HAP-1 (cell line): ENCODE data around the gene FMC1.
"Not testable (repeated sequence)": the region's sequence is repeated elsewhere in the genome, so short reads cannot be mapped to it uniquely, and the experiment has no call there.

Source experiments
- DNase-seq, 2 experiments: peaks; one replicate each; pipeline ENCODE4 v3.0.0-alpha.2; 2016 to 2020; ENCODE audit warnings: low spot score in 2 of 2
- H3K27me3 ChIP-seq: fragments of 250-450 bp; sonication (Bioruptor Pico); 2 replicates; pipeline ENCODE4 v1.5.1; 2020; ENCODE audit warnings: low read depth, mild to moderate bottlenecking, moderate library complexity
- H3K36me3 ChIP-seq: fragments of 250-450 bp; sonication (Bioruptor Pico); replicated peaks from 2 replicates; pipeline ENCODE4 v1.5.1; 2020; ENCODE audit warnings: mild to moderate bottlenecking
- H3K4me1 ChIP-seq: fragments of 250-450 bp; sonication (Bioruptor Pico); 2 replicates; pipeline ENCODE4 v1.5.1; 2020; ENCODE audit warnings: mild to moderate bottlenecking
- H3K4me3 ChIP-seq: fragments of 250-450 bp; sonication (Bioruptor Pico); 2 replicates; pipeline ENCODE4 v1.5.1; 2020; ENCODE audit warnings: mild to moderate bottlenecking, moderate library complexity
- H3K9me3 ChIP-seq: fragments of 250-450 bp; sonication (Bioruptor Pico); 2 replicates; pipeline ENCODE4 v1.5.1; 2020; ENCODE audit warnings: mild to moderate bottlenecking, moderate library complexity
- in situ Hi-C: fragments of 300-500 bp; cut with MboI; formaldehyde crosslinking; loops from 3 replicates; pipeline ENCODE4 v1.14.3; 2020; ENCODE audit warnings: low sequenced_read_pairs, inconsistent platforms, mixed read lengths

The FMC1 gene

GRCh38 chr7:139341058-139341775 lies at the start of gene FMC1:
FMC1 (plus strand) TSS chr7:139341337; CDS start chr7:139341385, 48 bp downstream.
- Histone ChIP-seq H3K27me3 (no peaks in the 10 kb centered on the region), H3K9me3 (peaks cover 8% of the 10 kb centered on the region), H3K36me3 (peaks cover 3% of the 10 kb centered on the region), H3K4me3 (peak within 1 kb of the TSS; percentile 69), H3K4me1 (peaks cover 7% of the 10 kb centered on the region; the same call in 1 of the 2 replicates)
- peak; percentile 85 to 95 for DNase-seq
- in situ Hi-C loops = no loop called here

- in situ Hi-C loops = no loop called here
- Histone ChIP-seq H3K9me3 (no peaks in the 10 kb centered on the region), H3K36me3 (no peaks in the 10 kb centered on the region; the same call in 1 of the 2 replicates), H3K27me3 (no peaks in the 10 kb centered on the region), H3K4me3 (no peak overlapping the region), H3K4me1 (peaks cover 3% of the 10 kb centered on the region; the same call in 1 of the 2 replicates)
- DNase-seq = no peak
Measured at GRCh38 chr7:139292821-139293220, 48.3 kb upstream of the FMC1 start.

GRCh38 chr7:139293534-139293933 lies 47.6 kb upstream of the FMC1 start:
- peaks cover 3% of the 10 kb centered on the region; the same call in 1 of the 2 replicates for H3K4me1 ChIP-seq
- in situ Hi-C loops = no loop called here

GRCh38 chr7:139294241-139294640 lies 46.9 kb upstream of the FMC1 start:
- H3K27me3 ChIP-seq = no peaks in the 10 kb centered on the region
- H3K4me3 ChIP-seq = no peak overlapping the region
- in situ Hi-C loops = no loop called here
- no peak for DNase-seq
- peaks cover 10% of the 10 kb centered on the region for H3K36me3 ChIP-seq
- peaks cover 3% of the 10 kb centered on the region; the same call in 1 of the 2 replicates for H3K4me1 ChIP-seq
- no peaks in the 10 kb centered on the region for H3K9me3 ChIP-seq

More at GRCh38 chr7:139293534-139293933, 47.6 kb upstream of the FMC1 start:
- Histone ChIP-seq H3K36me3 (peaks cover 4% of the 10 kb centered on the region), H3K27me3 (no peaks in the 10 kb centered on the region), H3K9me3 (no peaks in the 10 kb centered on the region), H3K4me3 (no peak overlapping the region)
- DNase-seq = no peak

DNA sequence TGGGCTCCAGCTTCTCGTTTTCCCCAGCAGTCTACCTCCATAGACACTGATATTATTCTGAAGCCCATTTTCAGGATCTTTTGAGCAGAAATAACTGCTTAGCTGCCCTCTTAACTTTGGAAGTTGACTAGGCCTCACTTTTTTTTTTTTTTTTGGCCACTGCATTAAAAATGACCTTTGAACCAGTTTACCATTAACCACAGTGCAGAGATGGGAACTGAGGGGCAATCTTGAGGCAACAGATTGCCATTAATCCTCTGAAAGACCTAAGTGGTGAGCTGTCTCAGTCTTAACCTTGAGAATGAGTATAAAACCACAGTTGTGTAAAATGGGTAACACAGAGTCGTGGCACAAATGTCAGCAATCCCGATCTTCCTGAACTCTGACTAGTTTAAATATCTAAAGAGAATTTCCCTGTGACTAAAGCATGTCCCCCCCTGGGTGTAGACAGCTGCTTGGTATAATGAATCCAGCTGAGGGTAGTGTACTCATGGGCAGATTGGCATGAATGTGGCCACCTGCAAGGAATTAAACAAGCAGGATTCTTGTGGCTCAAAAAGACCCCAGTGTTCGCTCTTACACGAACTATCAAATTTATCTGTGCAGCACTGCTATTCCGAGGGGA lies 46.1 kb upstream of the FMC1 start:
- no peaks in the 10 kb centered on the region for H3K27me3 ChIP-seq
- no peak for DNase-seq
- in situ Hi-C loops = no loop called here
- H3K4me3 ChIP-seq = no peak overlapping the region
- peaks cover 11% of the 10 kb centered on the region for H3K36me3 ChIP-seq
- peaks cover 3% of the 10 kb centered on the region; the same call in 1 of the 2 replicates for H3K4me1 ChIP-seq
- H3K9me3 ChIP-seq = no peaks in the 10 kb centered on the region

DNA sequence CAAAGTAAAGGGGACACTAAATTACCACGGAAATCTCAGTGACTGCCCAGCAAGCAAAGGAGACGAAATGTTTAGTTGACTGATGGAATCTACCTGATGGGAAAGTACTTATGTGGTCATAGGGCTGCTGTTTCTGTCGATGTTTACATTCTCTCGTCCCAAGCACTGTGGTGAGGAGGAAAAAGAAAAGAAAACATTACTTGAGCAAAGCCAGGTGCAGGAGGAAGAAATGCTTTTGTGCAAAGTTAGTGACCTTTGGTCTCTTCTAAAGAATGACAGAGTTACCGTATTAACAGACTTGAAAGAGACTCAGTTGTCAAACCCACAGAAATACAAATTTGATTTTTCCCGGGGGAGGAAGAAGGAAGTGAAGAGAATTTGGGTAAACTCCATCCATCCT lies 43.3 kb upstream of the FMC1 start:
- Histone ChIP-seq H3K9me3 (no peaks in the 10 kb centered on the region), H3K4me3 (no peak overlapping the region), H3K27me3 (no peaks in the 10 kb centered on the region), H3K4me1 (peaks cover 8% of the 10 kb centered on the region; the same call in 1 of the 2 replicates), H3K36me3 (peaks cover 11% of the 10 kb centered on the region)
- in situ Hi-C loops = no loop called here
- DNase-seq = no peak

DNA sequence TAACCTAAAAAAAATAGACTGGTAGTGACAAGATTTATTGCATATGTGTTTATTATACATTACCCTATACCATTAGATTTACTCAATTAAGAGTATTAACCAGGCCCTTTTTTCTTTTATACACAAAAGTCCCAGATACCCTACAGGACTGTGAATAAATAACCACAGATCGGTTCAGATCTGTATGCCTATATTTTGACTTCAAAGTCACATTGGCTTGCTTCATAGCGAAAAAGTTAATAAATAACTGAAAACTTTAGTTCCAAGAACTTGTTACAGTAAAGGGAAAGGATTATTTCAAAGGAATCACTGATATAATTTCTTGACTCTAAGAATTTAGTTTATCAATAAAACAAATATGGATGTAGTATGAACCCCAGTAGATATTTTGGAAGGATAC lies 41.8 kb upstream of the FMC1 start:
- no peak overlapping the region for H3K4me3 ChIP-seq
- peaks cover 11% of the 10 kb centered on the region for H3K36me3 ChIP-seq
- 0 out of 2 replicates have a peak, but pooled peaks cover 5% of the 10 kb centered on the region for H3K4me1 ChIP-seq
- no peak for DNase-seq
- H3K27me3 ChIP-seq = no peaks in the 10 kb centered on the region
- H3K9me3 ChIP-seq = no peaks in the 10 kb centered on the region
- in situ Hi-C loops = no loop called here

DNA sequence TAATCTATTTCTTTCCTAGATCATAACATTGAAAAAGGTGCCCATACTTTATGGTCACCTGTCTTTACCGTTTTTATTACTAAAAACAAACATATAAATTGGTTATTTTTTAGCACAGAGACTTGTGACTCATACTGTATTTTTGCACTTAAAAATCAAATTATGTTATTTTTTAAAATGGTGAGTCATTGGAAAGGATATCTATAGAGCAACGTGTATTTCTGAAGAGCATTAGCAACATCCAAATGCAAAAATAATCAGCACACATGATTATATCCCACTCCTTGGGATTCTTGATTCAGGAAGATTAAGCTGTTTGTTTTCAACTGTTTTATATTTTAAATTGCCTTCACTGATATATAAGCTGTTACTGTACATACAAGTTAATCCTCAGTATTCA lies 40.7 kb upstream of the FMC1 start:
- DNase-seq = no peak
- no peaks in the 10 kb centered on the region for H3K9me3 ChIP-seq
- H3K36me3 ChIP-seq = peaks cover 11% of the 10 kb centered on the region
- no peak overlapping the region for H3K4me3 ChIP-seq
- H3K27me3 ChIP-seq = no peaks in the 10 kb centered on the region
- in situ Hi-C loops = no loop called here
- H3K4me1 ChIP-seq = 0 out of 2 replicates have a peak, but pooled peaks cover 5% of the 10 kb centered on the region

DNA sequence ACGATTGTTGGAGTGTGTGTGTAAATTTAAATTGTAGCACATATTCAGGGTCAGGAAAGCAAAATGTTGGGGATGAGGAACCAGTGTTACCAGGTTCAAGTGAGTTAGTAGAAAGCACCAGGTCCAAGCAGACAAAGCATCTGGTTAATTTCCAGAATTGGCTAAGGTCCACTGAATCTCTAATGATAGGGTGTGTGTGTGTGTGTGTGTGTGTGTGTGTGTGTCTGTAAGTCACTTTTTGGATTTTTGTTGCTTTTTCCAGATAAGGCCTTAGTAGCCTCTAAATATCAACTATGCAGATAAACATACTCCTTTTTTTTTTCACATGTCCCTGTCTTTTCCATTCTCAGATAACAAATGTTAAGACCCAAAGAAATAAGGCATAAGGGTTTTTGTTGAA lies 36.6 kb upstream of the FMC1 start:
- H3K4me1 ChIP-seq = 0 out of 2 replicates have a peak, but pooled peaks cover 5% of the 10 kb centered on the region
- H3K27me3 ChIP-seq = no peaks in the 10 kb centered on the region
- in situ Hi-C loops = no loop called here
- H3K4me3 ChIP-seq = no peak overlapping the region
- H3K36me3 ChIP-seq = no peaks in the 10 kb centered on the region
- no peak for DNase-seq
- H3K9me3 ChIP-seq = no peaks in the 10 kb centered on the region

- Histone ChIP-seq H3K27me3 (no peaks in the 10 kb centered on the region), H3K4me1 (no peaks in the 10 kb centered on the region), H3K9me3 (no peaks in the 10 kb centered on the region), H3K4me3 (no peak overlapping the region), H3K36me3 (no peaks in the 10 kb centered on the region)
- no peak for DNase-seq
- in situ Hi-C loops = no loop called here
Measured at GRCh38 chr7:139317939-139318505, 23.1 kb upstream of the FMC1 start.

- Histone ChIP-seq H3K4me1 (no peaks in the 10 kb centered on the region), H3K36me3 (no peaks in the 10 kb centered on the region), H3K27me3 (no peaks in the 10 kb centered on the region), H3K9me3 (no peaks in the 10 kb centered on the region), H3K4me3 (no peak overlapping the region)
- peak in 1 of 2 experiments; percentile 14 for DNase-seq
- in situ Hi-C loops = no loop called here
Measured at GRCh38 chr7:139321071-139321745, 19.9 kb upstream of the FMC1 start.

DNA sequence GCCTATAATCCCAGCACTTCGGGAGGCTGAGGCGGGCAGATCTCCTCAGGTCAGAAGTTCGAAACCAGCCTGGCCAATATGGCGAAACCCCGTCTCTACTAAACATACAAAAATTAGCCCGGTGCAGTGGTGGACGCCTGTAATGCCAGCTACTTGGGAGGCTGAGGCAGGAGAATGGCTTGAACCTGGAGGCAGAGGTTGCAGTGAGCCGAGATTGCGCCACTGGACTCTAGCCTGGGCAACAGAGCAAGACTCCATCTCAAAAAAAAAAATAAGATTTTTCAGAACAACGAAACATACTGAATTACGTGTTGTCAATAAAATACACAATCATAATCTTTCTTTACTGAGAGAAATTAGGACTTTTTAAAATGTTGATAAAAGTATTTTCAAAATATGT lies 16.4 kb upstream of the FMC1 start:
- DNase-seq, H3K9me3 ChIP-seq, H3K27me3 ChIP-seq, H3K36me3 ChIP-seq, in situ Hi-C loops, H3K4me1 ChIP-seq, H3K4me3 ChIP-seq: not testable (repeated sequence)

GRCh38 chr7:139328375-139328774 lies 12.8 kb upstream of the FMC1 start:
- DNase-seq = no peak
- H3K4me3 ChIP-seq = no peak overlapping the region
- in situ Hi-C loops = no loop called here
- H3K4me1 ChIP-seq = no peaks in the 10 kb centered on the region
- no peaks in the 10 kb centered on the region for H3K9me3 ChIP-seq
- no peaks in the 10 kb centered on the region for H3K27me3 ChIP-seq
- H3K36me3 ChIP-seq = no peaks in the 10 kb centered on the region
